ENCODE measurements around the gene EEA1. TPM values are rescaled to one million over a fixed set of nuclear protein-coding genes. Genes with fewer than 3 reads are reported as not detected.
A peak's percentile ranks its signal among the peaks of the same experiment; 100 is the strongest.

The EEA1 gene
- total and polyA plus RNA-seq, 10 donors, result 2.3 to 31.2 (median 20.8) TPM

- H3K36me3 ChIP-seq, result peaks cover 0 to 58% (median 5%) of the 10 kb centered on the region in 6 donors
- no peak overlapping the region for H3K4me3 ChIP-seq
- H3K9me3 ChIP-seq, result no peaks in the 10 kb centered on the region
- 90 to 100% (median 100%) methylated on average over 1 of the region's 1 CpG for WGBS, 5 donors
- no peak for DNase-seq
- no peak overlapping the region for H3K27ac ChIP-seq
- no peak for TF ChIP-seq CTCF (IDR thresholded peaks at IDR 0.05 in 8 of 11, conservative IDR thresholded peaks at IDR 0.05 in 3 of 11)
- TF ChIP-seq POLR2AphosphoS5 (IDR thresholded peaks at IDR 0.05), result no peak
- no peak for TF ChIP-seq POLR2A (IDR thresholded peaks at IDR 0.05)
- intact Hi-C loops (cut with DNase I; ENCODE audit: low total_unique reads), result no loop called here
- H3K4me1 ChIP-seq, result peaks cover 0 to 2% (median 0%) of the 10 kb centered on the region in 6 donors
- H3K27me3 ChIP-seq (replicated peaks in 1 of 7), result no peaks in the 10 kb centered on the region
These were observed 51.2 kb downstream of the EEA1 start for GRCh38 chr12:92877904-92878303.

GRCh38 chr12:92876496-92876895 is 52.6 kb downstream of the EEA1 start:
- no peak for TF ChIP-seq POLR2AphosphoS5 (IDR thresholded peaks at IDR 0.05)
- TF ChIP-seq POLR2A (IDR thresholded peaks at IDR 0.05), result no peak
- TF ChIP-seq CTCF (IDR thresholded peaks at IDR 0.05 in 8 of 11, conservative IDR thresholded peaks at IDR 0.05 in 3 of 11), result no peak
- 97 to 98% (median 97%) methylated on average over 3 of the region's 3 CpGs for WGBS, 5 donors
- no peak for DNase-seq
- intact Hi-C loops (cut with DNase I; ENCODE audit: low total_unique reads), result no loop called here
- Histone ChIP-seq H3K4me3 (no peak overlapping the region), H3K27ac (no peak overlapping the region), H3K4me1 (peaks cover 0 to 16% (median 3%) of the 10 kb centered on the region in 6 donors), H3K36me3 (peaks cover 0 to 48% (median 5%) of the 10 kb centered on the region in 6 donors), H3K9me3 (no peaks in the 10 kb centered on the region), H3K27me3 (replicated peaks in 1 of 7) (no peaks in the 10 kb centered on the region)

GRCh38 chr12:92871116-92871515 is 58.0 kb downstream of the EEA1 start:
- H3K4me3 ChIP-seq, result peak overlapping the region in 1 of 8 donors; percentile 5
- H3K27me3 ChIP-seq (replicated peaks in 1 of 7), result no peaks in the 10 kb centered on the region
- peaks cover 0 to 7% (median 0%) of the 10 kb centered on the region in 6 donors for H3K36me3 ChIP-seq
- TF ChIP-seq POLR2A (IDR thresholded peaks at IDR 0.05) (no peak), CTCF (IDR thresholded peaks at IDR 0.05 in 8 of 11, conservative IDR thresholded peaks at IDR 0.05 in 3 of 11) (no peak), POLR2AphosphoS5 (IDR thresholded peaks at IDR 0.05) (no peak)
- H3K27ac ChIP-seq, result no peak overlapping the region
- intact Hi-C loops (cut with DNase I; ENCODE audit: low total_unique reads), result no loop called here
- no peak for DNase-seq
- H3K4me1 ChIP-seq, result peaks cover 0 to 33% (median 15%) of the 10 kb centered on the region in 6 donors
- H3K9me3 ChIP-seq, result no peaks in the 10 kb centered on the region
- 24 to 43% (median 28%) methylated on average over 3 of the region's 3 CpGs for WGBS, 5 donors

- TF ChIP-seq POLR2AphosphoS5 (IDR thresholded peaks at IDR 0.05), result no peak
- no peak for TF ChIP-seq POLR2A (IDR thresholded peaks at IDR 0.05)
- no peak for TF ChIP-seq CTCF (IDR thresholded peaks at IDR 0.05 in 8 of 11, conservative IDR thresholded peaks at IDR 0.05 in 3 of 11)
- no peak for DNase-seq
- WGBS, 5 donors, result 95 to 97% (median 95%) methylated on average over 2 of the region's 2 CpGs
- Histone ChIP-seq H3K4me1 (peaks cover 0 to 17% (median 10%) of the 10 kb centered on the region in 6 donors), H3K36me3 (peaks cover 0 to 32% (median 0%) of the 10 kb centered on the region in 6 donors), H3K4me3 (no peak overlapping the region), H3K27ac (no peak overlapping the region), H3K9me3 (no peaks in the 10 kb centered on the region), H3K27me3 (replicated peaks in 1 of 7) (no peaks in the 10 kb centered on the region)
- intact Hi-C loops (cut with DNase I; ENCODE audit: low total_unique reads), result no loop called here
These were observed 62.7 kb downstream of the EEA1 start for GRCh38 chr12:92866418-92866817.
